Hematopoietic multipotent progenitor cell treated with erythropoietin and hydrocortisone succinate and interleukin-3 and kit ligand, for 17 days (in vitro differentiated cells): Measurements from ENCODE around the gene CORO7.
A peak's percentile ranks its signal among the peaks of the same experiment; 100 is the strongest.
"Not testable (repeated sequence)": the region's sequence is repeated elsewhere in the genome, so short reads cannot be mapped to it uniquely, and the experiment has no call there.

Source experiments
- DNase-seq: peaks from one replicate; pipeline ENCODE4 v3.0.0-alpha.2; 2015; ENCODE audit warnings: low spot score

Gene CORO7

DNA sequence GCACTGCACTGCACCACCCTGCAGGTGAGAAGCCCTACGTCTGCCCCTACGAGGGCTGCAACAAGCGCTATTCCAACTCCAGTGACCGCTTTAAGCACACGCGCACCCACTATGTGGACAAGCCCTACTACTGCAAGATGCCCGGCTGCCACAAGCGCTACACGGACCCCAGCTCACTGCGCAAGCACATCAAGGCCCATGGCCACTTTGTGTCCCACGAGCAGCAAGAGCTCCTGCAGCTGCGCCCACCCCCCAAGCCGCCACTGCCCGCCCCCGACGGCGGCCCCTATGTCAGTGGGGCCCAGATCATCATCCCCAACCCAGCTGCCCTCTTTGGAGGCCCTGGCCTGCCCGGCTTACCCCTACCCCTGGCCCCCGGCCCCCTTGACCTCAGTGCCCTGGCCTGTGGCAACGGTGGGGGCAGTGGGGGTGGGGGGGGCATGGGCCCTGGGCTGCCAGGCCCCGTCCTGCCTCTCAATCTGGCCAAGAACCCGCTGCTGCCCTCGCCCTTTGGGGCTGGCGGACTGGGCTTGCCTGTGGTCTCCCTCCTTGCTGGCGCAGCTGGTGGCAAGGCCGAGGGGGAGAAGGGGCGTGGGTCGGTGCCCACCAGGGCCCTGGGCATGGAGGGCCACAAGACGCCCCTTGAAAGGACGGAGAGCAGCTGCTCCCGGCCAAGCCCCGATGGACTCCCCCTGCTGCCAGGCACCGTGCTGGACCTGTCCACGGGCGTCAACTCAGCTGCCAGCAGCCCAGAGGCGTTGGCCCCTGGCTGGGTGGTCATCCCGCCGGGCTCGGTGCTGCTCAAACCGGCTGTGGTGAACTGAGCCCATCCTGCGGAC, 79.5 kb downstream of the CORO7 start:
- no peak for DNase-seq

- no peak for DNase-seq
These were observed 81.5 kb downstream of the CORO7 start for GRCh38 chr16:4334724-4335495.

GRCh38 chr16:4333714-4334113, 82.7 kb downstream of the CORO7 start:
- DNase-seq: not testable (repeated sequence)

- no peak for DNase-seq
These were observed 83.1 kb downstream of the CORO7 start for GRCh38 chr16:4333308-4333638.

- DNase-seq: no peak
These were observed 83.6 kb downstream of the CORO7 start for GRCh38 chr16:4332623-4333307.

GRCh38 chr16:4332083-4332482, 84.3 kb downstream of the CORO7 start:
- no peak for DNase-seq

DNA sequence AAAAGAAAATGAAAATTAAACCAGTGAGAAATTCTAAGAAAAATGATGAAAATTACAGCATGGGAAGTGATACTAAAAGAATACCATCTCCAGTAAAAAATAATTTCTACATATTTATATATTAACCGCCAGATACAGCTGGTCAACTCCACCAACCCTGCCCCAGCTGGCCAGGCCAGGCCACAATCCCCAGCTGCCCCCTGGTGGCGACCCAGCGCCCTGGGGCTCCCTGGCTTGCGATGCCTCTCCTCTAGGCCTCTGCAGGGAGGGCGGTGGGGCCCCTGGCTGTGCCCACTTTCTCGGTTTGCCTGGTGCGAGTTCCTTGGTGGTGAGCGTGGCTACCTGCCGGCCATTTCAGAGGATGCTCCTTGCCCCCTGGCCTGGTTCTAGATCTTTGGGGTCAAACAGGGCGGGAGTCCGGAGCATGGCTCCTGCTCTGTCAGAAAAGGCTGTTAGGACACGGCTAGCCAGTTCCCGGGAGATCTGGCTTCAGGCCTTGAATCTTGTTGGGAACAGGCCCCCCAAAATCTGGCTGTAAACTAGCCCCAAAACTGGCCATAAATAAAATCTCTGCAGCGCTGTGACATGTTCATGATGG, 86.0 kb downstream of the CORO7 start:
- DNase-seq: peak; percentile 52

DNA sequence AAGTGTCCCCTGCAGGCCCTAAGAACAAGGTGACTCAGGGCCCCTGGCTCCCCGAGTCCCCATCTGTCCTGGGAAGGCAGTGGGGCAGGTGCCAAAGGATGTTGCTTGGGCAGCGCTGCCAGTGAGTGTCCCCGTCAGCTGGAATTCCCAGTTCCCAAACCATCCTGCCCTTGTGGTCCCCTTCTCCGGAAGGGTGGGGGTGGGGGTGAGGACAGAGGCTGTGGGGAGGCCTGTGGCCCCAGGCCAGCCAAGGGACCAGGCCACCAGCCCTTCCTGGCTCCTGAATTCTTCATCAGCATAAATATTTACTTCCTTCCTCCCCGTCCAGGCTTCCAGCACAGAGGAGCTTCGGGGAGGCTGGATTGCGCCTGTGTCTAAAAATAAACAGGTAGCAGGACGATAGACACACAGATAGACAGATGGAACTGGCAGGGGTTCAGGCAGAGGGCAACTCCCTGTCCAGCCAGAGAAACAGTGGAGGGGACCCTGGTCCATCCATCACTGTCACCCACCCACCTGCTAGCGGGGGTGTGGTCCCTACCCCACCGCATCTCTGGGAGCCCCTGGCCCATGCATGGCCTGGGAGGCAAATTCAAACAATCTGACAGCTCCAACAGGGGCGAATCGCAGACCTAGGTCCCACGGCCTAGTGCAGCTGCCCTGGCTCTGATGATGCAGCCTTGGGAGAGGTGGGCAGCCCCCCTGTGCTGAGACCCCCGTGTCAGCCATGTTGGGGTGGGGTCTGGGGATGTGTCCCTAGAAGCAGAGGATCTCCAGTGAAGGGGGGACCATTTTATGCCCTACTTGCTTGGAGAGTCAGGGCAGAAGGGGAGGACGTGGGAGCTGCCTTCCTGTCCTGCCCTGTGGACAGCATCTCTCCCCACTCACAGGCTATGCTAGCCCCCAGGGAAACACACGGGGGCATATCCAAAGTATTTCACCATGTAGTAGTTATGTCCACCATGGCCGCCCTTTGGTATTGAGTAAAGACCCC, 87.3 kb downstream of the CORO7 start:
- no peak for DNase-seq

GRCh38 chr16:4328046-4328781, 88.2 kb downstream of the CORO7 start:
- no peak for DNase-seq

GRCh38 chr16:4327386-4328045, 88.9 kb downstream of the CORO7 start:
- DNase-seq: no peak

DNA sequence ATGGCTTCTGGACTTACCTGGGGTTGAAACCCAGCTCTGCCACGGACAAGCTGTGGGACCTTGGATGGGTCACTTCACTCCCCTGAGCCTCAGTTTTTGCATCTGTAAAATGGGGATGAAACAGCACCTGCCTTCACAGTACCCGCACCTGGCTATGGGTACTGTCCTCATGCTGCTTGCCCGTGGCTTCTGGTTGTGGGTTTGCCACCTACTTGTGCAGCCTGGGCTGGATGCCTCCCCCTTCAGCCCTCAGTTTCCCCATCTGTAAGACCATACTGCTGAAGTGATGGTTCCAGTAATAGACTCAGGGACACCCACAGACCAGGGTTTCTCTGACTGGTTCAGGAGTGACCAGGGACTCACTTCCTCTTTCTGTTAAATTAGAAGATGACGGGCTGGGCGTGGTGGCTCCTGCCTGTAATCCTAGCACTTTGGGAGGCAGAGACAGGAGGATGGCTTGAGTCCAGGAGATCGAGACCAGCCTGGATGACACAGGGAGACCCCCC, 91.1 kb downstream of the CORO7 start:
- DNase-seq: no peak

DNA sequence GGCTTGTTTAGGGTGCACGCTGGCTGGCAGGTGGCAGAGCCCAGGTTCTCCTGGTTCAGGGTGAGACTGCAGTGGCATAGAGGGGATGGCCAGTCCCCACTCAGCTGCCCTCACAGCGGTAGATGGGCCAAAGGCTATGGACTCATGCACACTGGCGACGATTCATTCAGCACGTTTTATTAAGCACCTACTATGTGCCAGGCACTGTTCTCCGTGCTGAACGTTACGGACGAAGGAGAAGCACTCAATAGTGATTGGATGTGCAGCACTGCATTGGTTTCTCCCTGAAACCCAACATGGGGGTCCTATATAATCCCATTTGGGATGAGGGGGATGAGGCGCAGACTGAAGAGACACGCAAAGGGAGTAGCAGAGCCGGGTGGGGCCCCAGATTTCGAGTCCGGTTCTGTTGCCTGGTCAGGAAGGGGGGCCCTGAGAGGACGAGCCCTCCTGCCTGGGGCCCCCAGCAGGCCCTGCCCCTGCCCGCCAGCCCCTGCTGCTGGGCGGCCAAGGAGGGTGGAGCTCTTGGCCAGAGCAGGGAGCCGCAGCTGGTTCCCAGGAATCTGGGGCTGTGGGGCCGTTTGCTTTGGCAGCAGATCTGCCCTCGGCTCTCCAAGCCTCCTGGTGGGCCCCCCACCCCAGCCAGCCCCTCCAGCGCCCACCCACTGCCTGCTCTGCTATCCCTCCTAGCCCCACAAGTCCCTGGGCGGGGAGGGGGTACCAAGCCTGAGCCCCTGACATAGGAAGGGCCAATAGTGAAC, 91.7 kb downstream of the CORO7 start:
- DNase-seq: no peak

DNA sequence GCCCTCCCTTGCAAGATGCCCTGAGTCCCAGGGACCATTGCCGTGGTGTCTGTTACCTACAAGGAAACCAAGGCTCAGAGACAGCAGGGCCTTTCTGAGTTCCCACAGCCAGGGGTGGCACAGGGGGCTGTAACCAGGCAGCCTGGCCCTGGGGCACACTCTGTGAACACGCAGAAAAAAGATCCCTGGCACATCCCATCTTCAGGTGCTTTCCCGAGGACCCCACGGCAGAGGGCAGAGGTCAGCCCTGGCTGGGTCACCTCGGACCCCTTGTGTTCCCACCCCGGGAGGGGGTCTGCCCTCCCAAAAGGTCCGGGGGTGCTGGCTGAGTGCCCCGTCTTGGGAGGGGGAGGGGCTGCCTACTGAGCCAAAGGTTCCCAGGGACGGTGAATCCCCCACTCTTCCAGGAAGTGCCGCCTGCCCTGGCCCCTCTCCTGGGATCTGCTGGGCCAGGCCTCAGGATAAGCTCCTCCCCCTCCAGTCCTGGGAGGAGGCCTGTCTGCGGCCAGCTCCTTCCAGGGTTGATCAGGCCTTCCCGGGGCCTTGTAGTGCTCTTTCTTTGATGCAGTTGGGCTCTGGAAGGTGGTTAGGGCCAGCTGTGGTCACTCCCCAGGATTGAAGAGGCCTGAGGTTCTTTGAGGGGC, 92.4 kb downstream of the CORO7 start:
- no peak for DNase-seq

DNA sequence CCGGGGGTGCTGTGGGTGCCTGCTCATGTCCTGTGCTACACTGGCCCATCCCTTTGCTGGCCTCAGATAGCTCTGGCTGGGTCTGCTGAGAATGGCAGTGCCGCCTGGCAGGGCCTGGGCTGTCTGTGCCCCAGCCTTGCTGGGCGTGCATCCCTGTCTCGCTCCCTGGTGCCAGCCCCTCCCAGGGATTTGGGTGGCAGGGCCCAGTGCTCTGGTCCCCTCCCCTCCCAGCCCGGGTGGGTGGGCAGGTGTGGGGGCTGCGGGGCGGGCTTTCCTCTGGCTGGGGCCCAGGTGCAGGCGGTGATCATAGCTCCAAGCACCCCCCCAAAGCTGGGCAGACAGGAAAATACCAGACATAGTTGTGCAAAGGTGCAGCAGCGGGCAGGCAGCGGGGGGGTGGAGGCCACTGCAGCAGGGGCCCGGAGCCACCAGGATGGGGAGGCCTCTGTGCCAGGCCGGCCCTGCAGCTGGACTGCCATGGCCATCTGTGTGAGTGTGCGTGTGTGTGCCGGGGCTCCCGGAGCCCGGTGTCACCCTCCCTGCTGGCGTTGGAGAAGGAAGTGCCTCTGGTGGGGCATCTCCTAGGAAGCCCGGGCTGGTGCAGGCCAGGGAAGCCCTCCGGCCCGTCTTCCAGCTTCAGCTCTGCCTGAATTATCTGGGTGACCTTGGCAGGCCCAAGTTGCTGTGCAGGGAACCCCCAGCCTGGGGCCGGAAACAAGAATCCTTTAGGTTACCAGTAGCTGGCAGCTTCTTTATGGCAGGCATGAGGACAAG, 93.1 kb downstream of the CORO7 start:
- no peak for DNase-seq

- no peak for DNase-seq
These were observed 94.0 kb downstream of the CORO7 start for GRCh38 chr16:4322121-4323052.

DNA sequence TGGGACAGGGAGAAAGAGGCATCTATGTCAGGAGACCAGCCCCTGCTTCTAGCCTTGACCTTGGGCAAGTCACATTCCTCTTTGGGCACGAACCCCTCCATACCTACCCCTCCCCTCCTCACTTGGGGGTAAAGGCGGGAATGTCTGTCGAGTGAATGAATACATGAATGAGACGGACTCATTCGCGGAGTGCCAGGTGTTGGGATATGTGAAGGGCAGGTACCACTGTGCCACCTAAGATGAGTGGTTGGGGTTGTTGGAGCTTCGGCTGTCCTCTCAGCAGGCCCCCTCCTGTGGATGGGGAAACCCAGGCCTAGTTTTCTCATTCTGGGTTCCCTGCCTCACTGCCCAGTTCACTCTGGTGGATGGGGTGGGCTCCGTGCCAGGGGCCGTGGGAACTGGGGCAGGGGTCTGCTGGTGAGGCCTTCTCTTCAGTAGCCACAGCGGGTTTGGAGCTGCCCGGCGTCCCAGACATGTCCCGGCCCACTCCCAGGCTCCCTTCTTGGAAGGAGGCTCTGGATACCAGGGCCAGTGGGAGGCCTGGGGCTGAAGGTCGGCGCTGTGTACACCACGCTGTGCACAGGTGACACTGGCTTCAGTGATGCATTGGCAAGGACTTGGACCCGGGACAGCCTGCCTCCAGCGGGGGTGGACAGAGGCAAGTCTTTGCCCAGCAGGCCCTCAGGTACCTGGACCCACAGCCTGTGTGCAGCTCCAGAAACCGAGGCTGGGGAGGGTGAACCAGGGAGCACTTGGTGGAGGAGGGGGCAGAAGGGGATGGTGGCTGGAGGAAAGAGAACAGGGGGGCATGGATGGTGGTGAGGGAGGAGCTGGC, 94.9 kb downstream of the CORO7 start:
- DNase-seq: no peak
